ENCODE data around the gene SCIMP. TPM values are rescaled to one million over a fixed set of nuclear protein-coding genes. Genes with fewer than 3 reads are reported as not detected.
"Not testable (repeated sequence)": the region's sequence is repeated elsewhere in the genome, so short reads cannot be mapped to it uniquely, and the experiment has no call there.

Gene SCIMP
- total and polyA plus RNA-seq, 12 donors = 0.11 to 9.7 (median 0.73) TPM

GRCh38 chr17:5225668-5226457, 8.8 kb downstream of the SCIMP start:
- peaks cover 0 to 58% (median 0%) of the 10 kb centered on the region in 9 donors for H3K4me1 ChIP-seq
- H3K27ac ChIP-seq = peak overlapping the region in 2 of 10 donors; percentile 44 to 84
- H3K27me3 ChIP-seq = no peaks in the 10 kb centered on the region
- peaks cover 0 to 39% (median 0%) of the 10 kb centered on the region in 9 donors for H3K36me3 ChIP-seq
- no peak for TF ChIP-seq CTCF (IDR thresholded peaks at IDR 0.05)
- H3K9me3 ChIP-seq = no peaks in the 10 kb centered on the region
- WGBS, 2 donors = 81 to 84% methylated on average over 17 of the region's 17 CpGs
- ATAC-seq (peak in 1 of 8 donors; percentile 40), DNase-seq (no peak)
- intact Hi-C loops (cut with DNase I) = no loop called here
- no peak overlapping the region for H3K4me3 ChIP-seq

DNA sequence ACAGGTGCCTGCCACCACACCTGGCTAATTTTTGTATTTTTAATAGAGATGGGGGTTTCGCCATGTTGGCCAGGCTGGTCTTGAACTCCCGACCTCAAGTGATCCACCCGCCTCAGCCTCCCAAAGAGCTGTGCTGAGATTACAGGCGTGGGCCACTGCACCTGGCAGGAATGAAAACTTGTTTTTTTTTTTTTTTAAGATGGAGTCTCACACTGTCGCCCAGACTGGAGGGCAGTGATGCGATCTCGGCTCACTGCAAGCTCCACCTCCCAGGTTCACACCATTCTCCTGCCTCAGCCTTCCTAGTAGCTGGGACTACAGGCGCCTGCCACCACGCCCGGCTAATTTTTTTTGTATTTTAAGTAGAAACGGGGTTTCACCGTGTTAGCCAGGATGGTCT, 12.7 kb downstream of the SCIMP start:
- WGBS, 2 donors = 90 to 92% methylated on average over 12 of the region's 12 CpGs

GRCh38 chr17:5220074-5220473, 14.6 kb downstream of the SCIMP start:
- DNase-seq = no peak

More for the DNA sequence above, 12.7 kb downstream of the SCIMP start:
- H3K4me3 ChIP-seq; H3K27me3 ChIP-seq; DNase-seq; H3K9me3 ChIP-seq; ATAC-seq; intact Hi-C loops (cut with DNase I): not testable (repeated sequence)
- H3K4me1 ChIP-seq = peaks cover 0 to 33% (median 0%) of the 10 kb centered on the region in 9 donors
- peak overlapping the region in 1 of 10 donors; percentile 45 for H3K27ac ChIP-seq
- peaks cover 0 to 52% (median 0%) of the 10 kb centered on the region in 9 donors for H3K36me3 ChIP-seq

GRCh38 chr17:5219536-5219935, 15.1 kb downstream of the SCIMP start:
- 95 to 98% methylated on average over 6 of the region's 6 CpGs for WGBS, 2 donors
- Histone ChIP-seq H3K4me1 (peaks cover 0 to 15% (median 0%) of the 10 kb centered on the region in 9 donors), H3K27me3 (no peaks in the 10 kb centered on the region), H3K9me3 (no peaks in the 10 kb centered on the region), H3K36me3 (peaks cover 0 to 60% (median 14%) of the 10 kb centered on the region in 9 donors), H3K4me3 (no peak overlapping the region), H3K27ac (no peak overlapping the region)
- no peak for TF ChIP-seq CTCF (IDR thresholded peaks at IDR 0.05)
- ATAC-seq (peak in 1 of 8 donors; percentile 27), DNase-seq (no peak)
- intact Hi-C loops (cut with DNase I) = no loop called here

More at GRCh38 chr17:5220074-5220473, 14.6 kb downstream of the SCIMP start:
- peak in 6 of 8 donors; percentile 51 to 82 (median 66) for ATAC-seq
- peak overlapping the region in 1 of 10 donors; percentile 1 for H3K27ac ChIP-seq
- no peak overlapping the region for H3K4me3 ChIP-seq
- peaks cover 0 to 15% (median 0%) of the 10 kb centered on the region in 9 donors for H3K4me1 ChIP-seq
- no peak for TF ChIP-seq CTCF (IDR thresholded peaks at IDR 0.05)
- no peaks in the 10 kb centered on the region for H3K9me3 ChIP-seq
- no peaks in the 10 kb centered on the region for H3K27me3 ChIP-seq
- intact Hi-C loops (cut with DNase I) = no loop called here
- peaks cover 0 to 61% (median 13%) of the 10 kb centered on the region in 9 donors for H3K36me3 ChIP-seq
- WGBS, 2 donors = 62 to 72% methylated on average over 5 of the region's 5 CpGs

- H3K27me3 ChIP-seq; H3K27ac ChIP-seq; DNase-seq; H3K9me3 ChIP-seq; H3K4me3 ChIP-seq; ATAC-seq; intact Hi-C loops (cut with DNase I): not testable (repeated sequence)
- Histone ChIP-seq H3K36me3 (peaks cover 0 to 61% (median 14%) of the 10 kb centered on the region in 9 donors), H3K4me1 (peaks cover 0 to 15% (median 0%) of the 10 kb centered on the region in 9 donors)
- WGBS, 2 donors = 96 to 100% methylated on average over 4 of the region's 5 CpGs
Observed at GRCh38 chr17:5217562-5217961, 17.1 kb downstream of the SCIMP start.
